ENCODE data around the gene EMD. TPM values are rescaled to one million over a fixed set of nuclear protein-coding genes. Genes with fewer than 3 reads are reported as not detected.
"Not testable (repeated sequence)": the region's sequence is repeated elsewhere in the genome, so short reads cannot be mapped to it uniquely, and the experiment has no call there.

Gene EMD
- total and polyA plus RNA-seq, 2 donors from 2014 or later: 79.6 to 102 TPM

DNA sequence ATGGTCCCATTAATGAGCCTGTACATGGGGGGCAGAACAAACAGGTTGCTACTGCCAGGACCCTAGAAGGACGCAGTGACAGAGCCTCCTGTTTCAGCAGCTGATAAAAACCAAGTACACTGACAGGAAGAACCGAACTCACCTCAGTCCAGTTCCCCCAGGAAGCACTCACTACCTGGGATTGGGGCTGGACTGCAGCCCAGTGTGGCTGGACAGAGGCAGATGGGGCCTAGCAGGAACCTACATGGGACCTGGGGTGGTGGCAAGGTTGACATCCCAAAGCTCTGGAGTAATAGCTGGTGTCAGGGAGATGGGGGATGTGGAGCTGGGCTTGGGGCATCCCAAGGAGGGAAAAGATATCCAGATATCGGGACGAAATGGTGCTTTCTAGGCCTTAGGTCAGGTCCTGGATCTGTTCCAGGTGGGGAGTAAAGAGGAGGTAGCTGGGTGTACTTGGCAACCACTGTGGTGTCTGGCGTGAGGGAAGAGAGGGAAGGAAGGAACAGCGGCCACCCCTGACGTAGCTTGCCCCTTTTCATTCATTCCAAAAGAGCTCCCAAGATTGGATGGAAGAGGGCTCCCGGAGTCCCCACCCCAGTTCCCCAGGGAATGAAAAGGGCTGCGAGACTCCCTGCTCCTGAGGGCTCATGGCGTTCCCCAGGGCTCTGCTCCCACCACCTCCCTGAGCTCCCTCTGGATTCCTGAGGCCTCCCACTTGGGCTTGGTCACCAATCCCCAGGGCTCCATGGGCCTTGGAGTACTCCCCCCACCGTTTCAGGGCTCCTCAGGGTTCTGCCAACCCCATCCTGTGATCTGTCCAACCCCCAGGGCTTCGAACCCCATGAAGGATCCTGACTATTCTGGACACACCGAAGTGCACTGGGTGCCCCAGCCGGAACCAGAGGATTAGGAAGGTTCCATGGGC, 4.5 kb downstream of the EMD start:
- Histone ChIP-seq H3K4me1 (ENCODE audit: control insufficient read depth in 2 of 3, insufficient read depth in 2 of 3, low read depth in 1 of 3, low read length in 3 of 3) (peaks cover 0 to 7% (median 0%) of the 10 kb centered on the region in 3 donors), H3K9ac (ENCODE audit: low read length in 3 of 3) (no peak overlapping the region), H3K27me3 (ENCODE audit: control insufficient read depth, insufficient read depth, low read length) (no peaks in the 10 kb centered on the region), H3K4me3 (ENCODE audit: low read length in 3 of 3) (no peak overlapping the region), H3K9me3 (ENCODE audit: control insufficient read depth in 2 of 3, insufficient read depth in 1 of 3, low read length in 3 of 3) (no peaks in the 10 kb centered on the region), H3K27ac (ENCODE audit: low read depth in 2 of 2, low read length in 2 of 2) (no peak overlapping the region), H3K36me3 (ENCODE audit: control insufficient read depth in 2 of 3, insufficient read depth in 3 of 3, low read length in 3 of 3) (peaks cover 0 to 2% (median 0%) of the 10 kb centered on the region in 3 donors)
- no peak for DNase-seq
- TF ChIP-seq, protein P1, sequence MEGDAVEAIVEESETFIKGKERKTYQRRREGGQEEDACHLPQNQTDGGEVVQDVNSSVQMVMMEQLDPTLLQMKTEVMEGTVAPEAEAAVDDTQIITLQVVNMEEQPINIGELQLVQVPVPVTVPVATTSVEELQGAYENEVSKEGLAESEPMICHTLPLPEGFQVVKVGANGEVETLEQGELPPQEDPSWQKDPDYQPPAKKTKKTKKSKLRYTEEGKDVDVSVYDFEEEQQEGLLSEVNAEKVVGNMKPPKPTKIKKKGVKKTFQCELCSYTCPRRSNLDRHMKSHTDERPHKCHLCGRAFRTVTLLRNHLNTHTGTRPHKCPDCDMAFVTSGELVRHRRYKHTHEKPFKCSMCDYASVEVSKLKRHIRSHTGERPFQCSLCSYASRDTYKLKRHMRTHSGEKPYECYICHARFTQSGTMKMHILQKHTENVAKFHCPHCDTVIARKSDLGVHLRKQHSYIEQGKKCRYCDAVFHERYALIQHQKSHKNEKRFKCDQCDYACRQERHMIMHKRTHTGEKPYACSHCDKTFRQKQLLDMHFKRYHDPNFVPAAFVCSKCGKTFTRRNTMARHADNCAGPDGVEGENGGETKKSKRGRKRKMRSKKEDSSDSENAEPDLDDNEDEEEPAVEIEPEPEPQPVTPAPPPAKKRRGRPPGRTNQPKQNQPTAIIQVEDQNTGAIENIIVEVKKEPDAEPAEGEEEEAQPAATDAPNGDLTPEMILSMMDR (IDR thresholded peaks at IDR 0.05; ENCODE audit: borderline replicate concordance, extremely low read depth, insufficient read depth): no peak
- FAIRE-seq: no peak
- intact Hi-C loops (cut with DNase I): no loop called here

DNA sequence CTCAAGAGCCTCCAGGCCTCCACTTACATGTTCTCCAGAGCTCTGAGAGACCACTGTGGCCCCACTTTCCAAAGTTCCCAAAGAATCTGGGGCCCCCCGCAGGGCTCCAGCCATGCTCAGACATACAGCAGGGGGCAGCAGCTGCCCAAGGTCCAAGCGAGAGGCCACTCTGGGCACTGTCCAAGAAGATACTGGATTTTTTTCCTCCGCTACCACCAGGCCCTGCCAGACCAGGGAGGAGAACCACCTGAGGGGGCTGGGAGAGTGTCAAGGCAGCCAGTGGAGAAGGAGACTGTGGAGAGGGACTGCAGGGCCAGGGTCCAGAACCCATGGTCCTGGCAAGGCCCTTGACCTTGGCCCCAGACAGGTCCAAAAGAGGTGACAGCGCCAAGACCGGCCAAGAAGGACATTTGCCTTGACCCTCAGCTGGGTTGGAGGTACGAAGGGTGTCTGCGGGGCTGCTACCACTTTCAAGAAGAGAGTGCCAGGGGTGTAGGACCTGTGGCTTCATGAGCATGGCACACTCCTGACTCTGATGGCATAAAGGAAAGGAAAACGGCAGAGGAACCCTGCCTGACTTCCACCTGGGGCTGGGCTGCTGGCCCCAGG, 5.3 kb downstream of the EMD start:
- FAIRE-seq (no peak), DNase-seq (peak in 2 of 5 donors; percentile 27 to 66)
- H3K27ac ChIP-seq (ENCODE audit: low read depth in 2 of 2, low read length in 2 of 2): no peak overlapping the region
- H3K27me3 ChIP-seq (ENCODE audit: control insufficient read depth, insufficient read depth, low read length): no peaks in the 10 kb centered on the region
- H3K4me1 ChIP-seq (ENCODE audit: control insufficient read depth in 2 of 3, insufficient read depth in 2 of 3, low read depth in 1 of 3, low read length in 3 of 3): peaks cover 0 to 7% (median 0%) of the 10 kb centered on the region in 3 donors
- H3K9me3 ChIP-seq (ENCODE audit: control insufficient read depth in 2 of 3, insufficient read depth in 1 of 3, low read length in 3 of 3): no peaks in the 10 kb centered on the region
- H3K36me3 ChIP-seq (ENCODE audit: control insufficient read depth in 2 of 3, insufficient read depth in 3 of 3, low read length in 3 of 3): peaks cover 0 to 2% (median 0%) of the 10 kb centered on the region in 3 donors
- TF ChIP-seq, protein P1 (IDR thresholded peaks at IDR 0.05; ENCODE audit: borderline replicate concordance, extremely low read depth, insufficient read depth): peak; percentile 22
- intact Hi-C loops (cut with DNase I): no loop called here
- no peak overlapping the region for H3K9ac ChIP-seq (ENCODE audit: low read length in 3 of 3)
- H3K4me3 ChIP-seq (ENCODE audit: low read length in 3 of 3): no peak overlapping the region

DNA sequence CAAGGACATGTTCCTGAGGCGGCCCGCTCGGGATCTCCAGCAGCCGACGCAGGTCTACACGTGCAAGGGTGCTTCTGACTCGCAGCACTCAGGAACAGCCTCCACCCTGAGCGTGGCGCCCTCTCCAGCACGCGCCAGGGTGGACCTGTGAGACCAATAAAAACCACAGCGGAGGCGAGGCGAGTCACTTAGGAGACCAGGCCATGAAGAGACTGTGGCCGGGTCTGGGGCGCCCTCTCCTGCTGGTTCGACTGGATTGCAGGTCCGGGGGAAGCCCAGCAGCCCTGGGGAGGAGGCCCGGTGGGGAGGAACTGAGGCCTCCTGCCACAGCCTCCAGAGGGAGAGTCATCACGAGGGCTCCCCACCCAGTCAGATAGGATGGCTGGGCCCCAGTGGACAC, 9.0 kb downstream of the EMD start:
- intact Hi-C loops (cut with DNase I); H3K36me3 ChIP-seq (ENCODE audit: control insufficient read depth in 2 of 3, insufficient read depth in 3 of 3, low read length in 3 of 3); H3K4me1 ChIP-seq (ENCODE audit: control insufficient read depth in 2 of 3, insufficient read depth in 2 of 3, low read depth in 1 of 3, low read length in 3 of 3); H3K9me3 ChIP-seq (ENCODE audit: control insufficient read depth in 2 of 3, insufficient read depth in 1 of 3, low read length in 3 of 3); H3K4me3 ChIP-seq (ENCODE audit: low read length in 3 of 3); H3K9ac ChIP-seq (ENCODE audit: low read length in 3 of 3); DNase-seq; H3K27ac ChIP-seq (ENCODE audit: low read depth in 2 of 2, low read length in 2 of 2); FAIRE-seq; H3K27me3 ChIP-seq (ENCODE audit: control insufficient read depth, insufficient read depth, low read length): not testable (repeated sequence)

DNA sequence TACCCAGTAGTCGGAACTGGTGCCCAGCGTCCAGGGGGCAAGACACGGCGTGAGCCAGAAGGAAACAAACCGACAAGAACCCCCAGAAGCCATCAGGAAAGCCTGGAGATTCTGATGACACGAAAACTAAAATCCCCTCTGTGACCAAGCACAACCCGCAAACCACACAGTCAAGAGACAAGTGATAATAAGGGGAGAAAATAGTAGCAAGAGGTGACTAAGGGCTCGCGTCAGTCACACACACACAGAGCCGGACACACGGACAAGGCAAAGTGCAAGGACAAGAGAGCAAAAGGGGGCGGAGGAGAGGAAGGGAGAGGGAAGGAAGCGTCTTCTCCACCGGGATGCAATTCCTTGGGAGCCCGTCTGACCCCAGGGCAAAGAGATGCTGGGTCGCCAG, 9.6 kb downstream of the EMD start:
- H3K27me3 ChIP-seq (ENCODE audit: control insufficient read depth, insufficient read depth, low read length); intact Hi-C loops (cut with DNase I); DNase-seq; H3K36me3 ChIP-seq (ENCODE audit: control insufficient read depth in 2 of 3, insufficient read depth in 3 of 3, low read length in 3 of 3); H3K9me3 ChIP-seq (ENCODE audit: control insufficient read depth in 2 of 3, insufficient read depth in 1 of 3, low read length in 3 of 3); H3K4me1 ChIP-seq (ENCODE audit: control insufficient read depth in 2 of 3, insufficient read depth in 2 of 3, low read depth in 1 of 3, low read length in 3 of 3); H3K4me3 ChIP-seq (ENCODE audit: low read length in 3 of 3); H3K27ac ChIP-seq (ENCODE audit: low read depth in 2 of 2, low read length in 2 of 2); H3K9ac ChIP-seq (ENCODE audit: low read length in 3 of 3); FAIRE-seq: not testable (repeated sequence)

DNA sequence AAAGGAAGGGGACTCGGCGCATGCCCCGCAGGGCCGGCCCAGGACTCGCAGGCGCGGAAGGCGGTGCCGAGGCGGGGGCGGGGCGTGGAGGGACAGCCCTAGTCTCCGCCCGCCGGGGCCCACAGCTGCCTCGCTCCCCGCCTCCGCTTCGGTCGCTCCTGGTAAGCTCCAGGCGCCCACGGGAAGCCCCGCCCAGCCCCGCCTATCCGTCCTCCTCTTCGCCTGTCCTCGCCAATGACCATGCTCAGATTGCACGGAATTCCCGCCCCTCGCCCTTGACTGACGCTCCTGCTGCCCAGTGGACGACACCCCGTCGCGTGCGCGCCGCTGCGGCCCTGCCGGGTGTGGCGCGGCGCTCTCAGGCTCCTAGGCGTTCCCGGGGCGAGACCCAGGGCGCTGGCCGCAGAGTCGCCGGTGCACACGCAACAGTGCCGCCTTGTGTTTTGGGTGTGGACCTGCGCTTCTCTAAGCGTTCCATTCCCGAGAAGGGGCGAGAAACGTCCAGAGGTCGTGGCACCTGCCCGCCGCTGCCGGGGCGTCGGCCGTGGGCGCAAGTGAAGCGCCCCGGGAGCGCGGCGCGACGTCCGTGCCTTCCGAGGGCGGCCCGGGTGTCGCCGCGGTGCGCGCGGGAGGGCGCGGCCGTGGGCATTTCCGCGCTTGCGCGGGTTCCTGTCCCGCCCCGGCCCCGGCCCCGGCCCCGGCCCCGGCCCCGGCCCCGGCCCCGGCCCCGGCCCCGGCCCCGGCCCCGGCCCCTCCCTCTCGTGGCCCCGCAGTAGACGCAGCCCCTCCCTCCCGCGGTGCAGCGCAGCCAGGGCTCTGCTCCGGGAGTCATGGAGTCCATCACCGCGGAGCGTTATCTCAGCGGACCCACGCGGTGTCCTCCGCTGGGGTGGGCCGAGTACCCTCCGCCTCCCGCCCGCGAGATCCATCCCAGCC, 11.0 kb downstream of the EMD start:
- H3K4me3 ChIP-seq (ENCODE audit: low read length in 3 of 3); intact Hi-C loops (cut with DNase I); H3K9ac ChIP-seq (ENCODE audit: low read length in 3 of 3); H3K27ac ChIP-seq (ENCODE audit: low read depth in 2 of 2, low read length in 2 of 2); H3K27me3 ChIP-seq (ENCODE audit: control insufficient read depth, insufficient read depth, low read length); H3K9me3 ChIP-seq (ENCODE audit: control insufficient read depth in 2 of 3, insufficient read depth in 1 of 3, low read length in 3 of 3); H3K4me1 ChIP-seq (ENCODE audit: control insufficient read depth in 2 of 3, insufficient read depth in 2 of 3, low read depth in 1 of 3, low read length in 3 of 3); H3K36me3 ChIP-seq (ENCODE audit: control insufficient read depth in 2 of 3, insufficient read depth in 3 of 3, low read length in 3 of 3); DNase-seq: not testable (repeated sequence)
- peak; percentile 59 for FAIRE-seq

DNA sequence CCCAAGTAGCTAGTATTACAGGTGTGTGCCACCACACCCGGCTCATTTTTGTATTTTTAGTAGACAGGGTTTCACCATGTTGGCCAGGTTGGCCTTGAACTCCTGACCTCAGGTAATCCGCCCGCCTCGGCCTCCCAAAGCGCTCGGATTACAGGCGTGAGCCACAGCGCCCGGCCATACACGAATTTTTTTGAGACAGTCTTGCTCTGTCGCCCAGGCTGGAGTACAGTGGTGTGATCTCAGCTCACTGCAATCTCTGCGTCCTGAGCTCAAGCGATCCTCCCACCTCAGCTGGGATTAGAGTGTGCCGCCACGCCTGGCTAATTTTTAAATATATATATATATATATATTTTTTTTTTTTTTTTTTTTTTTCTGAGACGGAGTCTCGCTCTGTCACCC, 17.3 kb downstream of the EMD start:
- H3K4me3 ChIP-seq (ENCODE audit: low read length in 3 of 3); H3K27me3 ChIP-seq (ENCODE audit: control insufficient read depth, insufficient read depth, low read length); H3K27ac ChIP-seq (ENCODE audit: low read depth in 2 of 2, low read length in 2 of 2); FAIRE-seq; H3K9ac ChIP-seq (ENCODE audit: low read length in 3 of 3); intact Hi-C loops (cut with DNase I); H3K9me3 ChIP-seq (ENCODE audit: control insufficient read depth in 2 of 3, insufficient read depth in 1 of 3, low read length in 3 of 3): not testable (repeated sequence)
- H3K4me1 ChIP-seq (ENCODE audit: control insufficient read depth in 2 of 3, insufficient read depth in 2 of 3, low read depth in 1 of 3, low read length in 3 of 3): peaks cover 0 to 21% (median 7%) of the 10 kb centered on the region in 3 donors
- H3K36me3 ChIP-seq (ENCODE audit: control insufficient read depth in 2 of 3, insufficient read depth in 3 of 3, low read length in 3 of 3): peaks cover 2 to 15% (median 8%) of the 10 kb centered on the region in 3 donors
- DNase-seq: peak in 2 of 5 donors; percentile 32 to 66
